ENCODE results near the gene ACSBG1. TPM values are rescaled to one million over a fixed set of nuclear protein-coding genes. Genes with fewer than 3 reads are reported as not detected.

ACSBG1 gene
- total RNA-seq, 1 donor from 2014 or later: 0.13 TPM

- no peak for DNase-seq (ENCODE audit: low spot score)
- Mint-ChIP-seq H3K4me3 (ENCODE audit: unreplicated experiment) (no peak overlapping the region), H3K36me3 (ENCODE audit: low read depth, unreplicated experiment) (no peaks in the 10 kb centered on the region), H3K9me3 (ENCODE audit: unreplicated experiment) (no peaks in the 10 kb centered on the region), H3K27me3 (ENCODE audit: unreplicated experiment) (peaks cover 3% of the 10 kb centered on the region), H3K4me1 (ENCODE audit: unreplicated experiment) (no peaks in the 10 kb centered on the region), H3K27ac (ENCODE audit: unreplicated experiment) (no peak overlapping the region)
- TF ChIP-seq, protein P1, sequence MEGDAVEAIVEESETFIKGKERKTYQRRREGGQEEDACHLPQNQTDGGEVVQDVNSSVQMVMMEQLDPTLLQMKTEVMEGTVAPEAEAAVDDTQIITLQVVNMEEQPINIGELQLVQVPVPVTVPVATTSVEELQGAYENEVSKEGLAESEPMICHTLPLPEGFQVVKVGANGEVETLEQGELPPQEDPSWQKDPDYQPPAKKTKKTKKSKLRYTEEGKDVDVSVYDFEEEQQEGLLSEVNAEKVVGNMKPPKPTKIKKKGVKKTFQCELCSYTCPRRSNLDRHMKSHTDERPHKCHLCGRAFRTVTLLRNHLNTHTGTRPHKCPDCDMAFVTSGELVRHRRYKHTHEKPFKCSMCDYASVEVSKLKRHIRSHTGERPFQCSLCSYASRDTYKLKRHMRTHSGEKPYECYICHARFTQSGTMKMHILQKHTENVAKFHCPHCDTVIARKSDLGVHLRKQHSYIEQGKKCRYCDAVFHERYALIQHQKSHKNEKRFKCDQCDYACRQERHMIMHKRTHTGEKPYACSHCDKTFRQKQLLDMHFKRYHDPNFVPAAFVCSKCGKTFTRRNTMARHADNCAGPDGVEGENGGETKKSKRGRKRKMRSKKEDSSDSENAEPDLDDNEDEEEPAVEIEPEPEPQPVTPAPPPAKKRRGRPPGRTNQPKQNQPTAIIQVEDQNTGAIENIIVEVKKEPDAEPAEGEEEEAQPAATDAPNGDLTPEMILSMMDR (IDR thresholded peaks at IDR 0.05; ENCODE audit: unreplicated experiment): no peak
Measured at GRCh38 chr15:78182336-78182700, 52.0 kb downstream of the ACSBG1 start.

GRCh38 chr15:78179906-78180305, 54.5 kb downstream of the ACSBG1 start:
- no peak overlapping the region for H3K27ac Mint-ChIP-seq (ENCODE audit: unreplicated experiment)
- no peaks in the 10 kb centered on the region for H3K36me3 Mint-ChIP-seq (ENCODE audit: low read depth, unreplicated experiment)
- TF ChIP-seq, protein P1 (IDR thresholded peaks at IDR 0.05; ENCODE audit: unreplicated experiment): no peak
- H3K9me3 Mint-ChIP-seq (ENCODE audit: unreplicated experiment): no peaks in the 10 kb centered on the region
- no peak for DNase-seq (ENCODE audit: low spot score)
- H3K4me1 Mint-ChIP-seq (ENCODE audit: unreplicated experiment): no peaks in the 10 kb centered on the region
- H3K4me3 Mint-ChIP-seq (ENCODE audit: unreplicated experiment): no peak overlapping the region
- H3K27me3 Mint-ChIP-seq (ENCODE audit: unreplicated experiment): peaks cover 5% of the 10 kb centered on the region

DNA sequence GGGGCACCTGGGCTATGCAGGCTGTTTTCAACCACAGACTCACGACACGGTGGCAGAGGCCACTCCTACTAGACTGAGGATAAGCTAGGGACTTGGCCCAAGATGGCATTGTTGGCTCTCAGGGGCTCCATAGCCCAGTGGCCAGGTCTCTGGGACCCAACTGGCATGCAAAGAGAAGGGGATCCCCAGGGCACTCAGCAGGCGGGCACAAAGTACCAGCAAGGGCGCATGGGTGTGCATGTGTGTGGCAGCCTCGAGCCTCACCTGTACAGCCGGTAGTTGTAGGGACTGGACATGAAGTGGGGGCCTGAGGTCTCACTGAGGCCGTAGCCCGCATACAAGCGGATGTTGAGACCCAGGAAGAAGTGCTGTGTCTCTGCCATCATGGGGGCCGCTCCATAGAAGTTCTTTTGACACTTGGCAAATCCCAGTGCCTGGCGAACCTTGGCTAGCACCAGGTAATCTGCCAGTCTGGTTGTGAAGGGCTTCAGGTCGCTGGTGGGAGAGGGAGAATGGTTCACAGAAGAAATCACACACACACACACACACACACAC, 55.0 kb downstream of the ACSBG1 start:
- Mint-ChIP-seq H3K4me1 (ENCODE audit: unreplicated experiment) (no peaks in the 10 kb centered on the region), H3K36me3 (ENCODE audit: low read depth, unreplicated experiment) (no peaks in the 10 kb centered on the region), H3K9me3 (ENCODE audit: unreplicated experiment) (no peaks in the 10 kb centered on the region), H3K4me3 (ENCODE audit: unreplicated experiment) (no peak overlapping the region), H3K27me3 (ENCODE audit: unreplicated experiment) (peaks cover 5% of the 10 kb centered on the region), H3K27ac (ENCODE audit: unreplicated experiment) (no peak overlapping the region)
- DNase-seq (ENCODE audit: low spot score): no peak
- TF ChIP-seq, protein P1 (IDR thresholded peaks at IDR 0.05; ENCODE audit: unreplicated experiment): no peak

DNA sequence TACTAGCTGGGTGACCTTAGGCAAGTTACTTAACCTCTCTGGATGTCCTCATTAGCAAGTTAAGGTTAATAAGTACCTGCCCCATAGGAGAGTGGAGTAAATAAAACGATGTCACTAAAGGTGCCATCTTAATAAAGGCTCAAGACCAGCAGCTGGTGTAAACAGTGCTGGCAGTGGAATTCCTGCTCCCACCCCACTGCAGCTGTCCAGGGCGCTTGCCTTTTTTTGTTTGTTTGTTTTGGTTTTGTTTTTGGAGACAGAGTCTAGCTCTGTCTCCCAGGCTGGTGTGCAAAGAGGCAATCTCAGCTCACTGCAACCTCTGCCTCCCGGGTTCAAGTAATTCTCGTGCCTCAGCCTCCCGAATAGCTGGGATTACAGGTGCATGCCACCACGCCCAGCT, 56.3 kb downstream of the ACSBG1 start:
- no peaks in the 10 kb centered on the region for H3K36me3 Mint-ChIP-seq (ENCODE audit: low read depth, unreplicated experiment)
- peaks cover 5% of the 10 kb centered on the region for H3K27me3 Mint-ChIP-seq (ENCODE audit: unreplicated experiment)
- TF ChIP-seq, protein P1 (IDR thresholded peaks at IDR 0.05; ENCODE audit: unreplicated experiment): no peak
- no peaks in the 10 kb centered on the region for H3K4me1 Mint-ChIP-seq (ENCODE audit: unreplicated experiment)
- DNase-seq (ENCODE audit: low spot score): no peak
- H3K9me3 Mint-ChIP-seq (ENCODE audit: unreplicated experiment): no peaks in the 10 kb centered on the region
- no peak overlapping the region for H3K27ac Mint-ChIP-seq (ENCODE audit: unreplicated experiment)
- H3K4me3 Mint-ChIP-seq (ENCODE audit: unreplicated experiment): no peak overlapping the region

- Mint-ChIP-seq H3K27ac (ENCODE audit: unreplicated experiment) (no peak overlapping the region), H3K4me1 (ENCODE audit: unreplicated experiment) (no peaks in the 10 kb centered on the region), H3K9me3 (ENCODE audit: unreplicated experiment) (no peaks in the 10 kb centered on the region), H3K36me3 (ENCODE audit: low read depth, unreplicated experiment) (peaks cover 4% of the 10 kb centered on the region), H3K27me3 (ENCODE audit: unreplicated experiment) (peaks cover 5% of the 10 kb centered on the region), H3K4me3 (ENCODE audit: unreplicated experiment) (no peak overlapping the region)
- TF ChIP-seq, protein P1 (IDR thresholded peaks at IDR 0.05; ENCODE audit: unreplicated experiment): peak; percentile 63
- DNase-seq (ENCODE audit: low spot score): peak; percentile 67
Measured at GRCh38 chr15:78177447-78177873, 56.9 kb downstream of the ACSBG1 start.

Measured in endothelial cell (in vitro differentiated cells).